Neuronal stem cell (in vitro differentiated cells): ENCODE measurements around the gene DRG1. TPM values are rescaled to one million over a fixed set of nuclear protein-coding genes. Genes with fewer than 3 reads are reported as not detected.
"Not testable (repeated sequence)": the region's sequence is repeated elsewhere in the genome, so short reads cannot be mapped to it uniquely, and the experiment has no call there.

Source experiments
- DNase-seq: peaks from one replicate; pipeline ENCODE4 v3.0.0-alpha.2; 2013; ENCODE audit warnings: low spot score
- H2AFZ ChIP-seq: one replicate; pipeline ENCODE4 v1.6.1; 2013; ENCODE audit warnings: mild to moderate bottlenecking, low read length, inconsistent platforms
- H2AK5ac ChIP-seq: 2 replicates; pipeline ENCODE4 v1.6.1; 2013; ENCODE audit warnings: low read depth, mild to moderate bottlenecking, inconsistent platforms, low read length, moderate library complexity, mixed read lengths
- H2BK120ac ChIP-seq: 2 replicates; pipeline ENCODE4 v1.6.1; 2013; ENCODE audit warnings: low read depth, mild to moderate bottlenecking, inconsistent platforms, low read length, moderate library complexity, mixed read lengths
- H2BK12ac ChIP-seq: one replicate; pipeline ENCODE4 v1.6.1; 2013; ENCODE audit warnings: low read length, inconsistent platforms
- H2BK15ac ChIP-seq: 2 replicates; pipeline ENCODE4 v1.6.1; 2013; ENCODE audit warnings: mild to moderate bottlenecking, low read length, inconsistent platforms, mixed read lengths
- H2BK5ac ChIP-seq: one replicate; pipeline ENCODE4 v1.6.1; 2013; ENCODE audit warnings: inconsistent platforms, mild to moderate bottlenecking, low read length, moderate library complexity
- H3K14ac ChIP-seq: one replicate; pipeline ENCODE4 v1.6.1; 2013; ENCODE audit warnings: low read length, inconsistent platforms
- H3K18ac ChIP-seq: 2 replicates; pipeline ENCODE4 v1.6.1; 2013; ENCODE audit warnings: low read length, inconsistent platforms
- H3K23ac ChIP-seq: 2 replicates; pipeline ENCODE4 v1.6.1; 2013; ENCODE audit warnings: low read depth, mild to moderate bottlenecking, mixed read lengths, low read length, inconsistent platforms; ENCODE audit not compliant: poor library complexity
- H3K27ac ChIP-seq: replicated peaks from 3 replicates; pipeline ENCODE4 v1.5.1; 2013; ENCODE audit warnings: low read length, inconsistent platforms
- H3K27me3 ChIP-seq, 3 experiments: 2 replicates each; pipeline ENCODE4 v1.6.1; 2013; ENCODE audit warnings: low read length in 3 of 3, mild to moderate bottlenecking in 2 of 3, inconsistent platforms in 1 of 3, low read depth in 1 of 3, mixed read lengths in 1 of 3, moderate library complexity in 1 of 3; ENCODE audit not compliant: control insufficient read depth in 3 of 3, insufficient read depth in 3 of 3
- H3K36me3 ChIP-seq, 2 donors: replicated peaks in 1 of 2; 2 replicates each; pipeline ENCODE4 v1.6.1; 2013; ENCODE audit warnings: low read length in 2 of 2; ENCODE audit not compliant: control insufficient read depth in 2 of 2, insufficient read depth in 2 of 2
- H3K4ac ChIP-seq: 2 replicates; pipeline ENCODE4 v1.6.1; 2013; ENCODE audit warnings: inconsistent platforms, mild to moderate bottlenecking, low read length, moderate library complexity
- H3K4me1 ChIP-seq, 2 donors: 1 replicate in 1 of 2; 2 replicates in 1 of 2; pipeline ENCODE4 v1.6.1; 2013; ENCODE audit warnings: low read length in 2 of 2, low read depth in 1 of 2; ENCODE audit not compliant: control insufficient read depth in 2 of 2, insufficient read depth in 1 of 2
- H3K4me2 ChIP-seq: one replicate; pipeline ENCODE4 v1.6.1; 2013; ENCODE audit warnings: mild to moderate bottlenecking, low read length, inconsistent platforms; ENCODE audit not compliant: insufficient read depth, poor library complexity, severe bottlenecking
- H3K4me3 ChIP-seq, 2 donors: 2 replicates each; pipeline ENCODE4 v1.5.1; 2013; ENCODE audit warnings: low read length in 2 of 2, mild to moderate bottlenecking in 2 of 2, inconsistent platforms in 1 of 2, moderate library complexity in 1 of 2
- H3K79me1 ChIP-seq: one replicate; pipeline ENCODE4 v1.6.1; 2013; ENCODE audit warnings: low read depth, mild to moderate bottlenecking, inconsistent platforms, low read length, moderate library complexity
- H3K9ac ChIP-seq: one replicate; pipeline ENCODE4 v1.6.1; 2013; ENCODE audit warnings: mild to moderate bottlenecking, low read depth, low read length, inconsistent platforms; ENCODE audit not compliant: poor library complexity
- H3K9me3 ChIP-seq, 2 donors: replicated peaks in 1 of 2; 2 replicates each; pipeline versions ENCODE3 to v1.6.1; 2013; ENCODE audit warnings: low read length in 2 of 2, mild to moderate bottlenecking in 2 of 2, inconsistent platforms in 1 of 2, low read depth in 1 of 2, mixed read lengths in 1 of 2, moderate library complexity in 1 of 2; ENCODE audit not compliant: control insufficient read depth in 2 of 2, insufficient read depth in 1 of 2
- H4K8ac ChIP-seq: one replicate; pipeline ENCODE4 v1.6.1; 2013; ENCODE audit warnings: low read depth, mild to moderate bottlenecking, inconsistent platforms, low read length, moderate library complexity
- H4K91ac ChIP-seq: one replicate; pipeline ENCODE4 v1.6.1; 2013; ENCODE audit warnings: low read length, low read depth, mild to moderate bottlenecking, inconsistent platforms; ENCODE audit not compliant: poor library complexity
- WGBS, 2 donors: extraction: QIAGEN DNeasy Blood & Tissue Kit; methylation state at CpG; one replicate each; pipeline ENCODE4 v1.1.7; 2013; ENCODE audit warnings: missing lambda C conversion rate in 2 of 2, mixed read lengths in 1 of 2; ENCODE audit not compliant: insufficient read length in 2 of 2, insufficient replicate concordance in 1 of 2; ENCODE audit errors: extremely low coverage in 2 of 2; 5-methylcytosine and 5-hydroxymethylcytosine counted together
- small RNA-seq: library from polyadenylated mRNA; stranded (forward); fragments of <200 nt; extraction: miRNeasy Mini kit (QIAGEN cat#:217004); gene quantifications from one replicate; pipeline ENCODE3, GENCODE V24; 2013; ENCODE audit not compliant: insufficient read depth

DRG1 gene

DNA sequence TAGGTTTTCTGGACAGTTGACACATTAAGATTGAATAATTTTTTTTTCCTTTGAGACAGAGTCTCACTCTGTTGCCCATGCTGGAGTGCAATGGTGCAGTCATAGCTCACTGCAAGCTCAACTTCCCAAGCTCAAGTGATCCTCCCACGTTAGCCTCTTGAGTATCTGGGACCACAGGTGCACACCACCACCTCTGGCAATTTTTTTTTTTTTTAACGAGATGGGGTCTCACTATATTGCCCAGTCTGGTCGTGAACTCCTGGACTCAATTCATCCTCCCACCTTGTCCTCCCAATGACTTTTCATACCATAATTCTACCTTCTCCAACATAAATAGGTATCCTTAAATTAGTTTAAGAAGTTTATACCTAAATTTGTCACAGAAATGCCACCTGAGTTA is 81.7 kb downstream of the DRG1 start:
- WGBS, 2 donors, result no CpG with 5 or more reads among the region's 3 CpGs
- no peak overlapping the region for H3K9ac ChIP-seq
- no peaks in the 10 kb centered on the region for H3K4me1 ChIP-seq
- H3K23ac ChIP-seq, result no peak overlapping the region
- no peak overlapping the region for H3K18ac ChIP-seq
- H2BK120ac ChIP-seq, result no peak overlapping the region
- no peak overlapping the region for H2BK12ac ChIP-seq
- DNase-seq, result no peak
- no peak overlapping the region for H2BK15ac ChIP-seq
- H3K27me3 ChIP-seq, result no peaks in the 10 kb centered on the region
- H3K36me3 ChIP-seq, result peaks cover 16 to 89% of the 10 kb centered on the region in 2 donors
- no peak overlapping the region for H3K4ac ChIP-seq
- H2BK5ac ChIP-seq, result no peak overlapping the region
- no peaks in the 10 kb centered on the region for H3K9me3 ChIP-seq
- no peak overlapping the region for H4K8ac ChIP-seq
- H3K4me3 ChIP-seq, result no peak overlapping the region
- H4K91ac ChIP-seq, result no peak overlapping the region
- no peak overlapping the region for H2AFZ ChIP-seq
- H2AK5ac ChIP-seq, result no peak overlapping the region
- no peak overlapping the region for H3K4me2 ChIP-seq
- no peak overlapping the region for H3K14ac ChIP-seq
- peaks cover 6% of the 10 kb centered on the region for H3K79me1 ChIP-seq
- no peak overlapping the region for H3K27ac ChIP-seq

DNA sequence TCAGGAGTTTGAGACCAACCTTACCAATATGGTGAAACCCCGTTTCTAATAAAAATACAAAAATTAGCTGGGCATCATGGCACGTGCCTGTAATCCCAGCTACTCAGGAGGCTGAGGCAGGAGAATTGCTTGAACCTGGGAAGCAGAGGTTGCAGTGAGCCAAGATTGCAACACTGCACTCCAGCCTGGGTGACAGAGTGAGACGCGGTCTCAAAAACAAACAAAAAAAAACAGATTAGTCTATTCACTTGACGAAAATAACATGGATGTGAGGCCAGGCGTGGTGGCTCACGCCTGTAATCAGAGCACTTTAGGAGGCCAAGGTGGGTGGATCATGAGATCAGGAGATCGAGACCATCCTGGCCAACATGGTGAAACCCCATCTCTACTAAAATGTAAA is 83.1 kb downstream of the DRG1 start:
- no CpG with 5 or more reads among the region's 8 CpGs for WGBS, 2 donors
- H2BK15ac ChIP-seq, H3K27me3 ChIP-seq, H3K4me3 ChIP-seq, H4K91ac ChIP-seq, H4K8ac ChIP-seq, H2BK12ac ChIP-seq, H3K79me1 ChIP-seq, H3K4me1 ChIP-seq, H2AFZ ChIP-seq, H2BK120ac ChIP-seq, H2AK5ac ChIP-seq, H3K23ac ChIP-seq, H3K18ac ChIP-seq, H3K9ac ChIP-seq, H2BK5ac ChIP-seq, H3K14ac ChIP-seq, DNase-seq, H3K27ac ChIP-seq, H3K4ac ChIP-seq, H3K4me2 ChIP-seq, H3K9me3 ChIP-seq: not testable (repeated sequence)
- H3K36me3 ChIP-seq, result peaks cover 18 to 88% of the 10 kb centered on the region in 2 donors

Small RNA genes lying within 50 kb of the gene (small RNA-seq; reads per million reads assigned to genes)
- gene RNU6-28P, result not detected
- gene RNU6-338P, result not detected
